Measurements from ENCODE around the gene IGFN1.

GRCh38 chr1:201250326-201251011 lies 59.8 kb downstream of the IGFN1 start:
- no peak for TF ChIP-seq CTCF (IDR thresholded peaks at IDR 0.05)
- no peak for TF ChIP-seq SMC3 (IDR thresholded peaks at IDR 0.05; ENCODE audit: low read depth, low read length)
- TF ChIP-seq RFX5 (IDR thresholded peaks at IDR 0.05; ENCODE audit: low read length) = no peak
